GM19240 (cell line): Measurements from ENCODE around the gene WDSUB1.

ENCODE experiments used
- DNase-seq: peaks from one replicate; pipeline ENCODE4 v3.0.0; 2011; ENCODE audit warnings: low spot score; ENCODE audit not compliant: insufficient read length

Gene WDSUB1

GRCh38 chr2:159199236-159199635, 87.3 kb downstream of the WDSUB1 start:
- no peak for DNase-seq

DNA sequence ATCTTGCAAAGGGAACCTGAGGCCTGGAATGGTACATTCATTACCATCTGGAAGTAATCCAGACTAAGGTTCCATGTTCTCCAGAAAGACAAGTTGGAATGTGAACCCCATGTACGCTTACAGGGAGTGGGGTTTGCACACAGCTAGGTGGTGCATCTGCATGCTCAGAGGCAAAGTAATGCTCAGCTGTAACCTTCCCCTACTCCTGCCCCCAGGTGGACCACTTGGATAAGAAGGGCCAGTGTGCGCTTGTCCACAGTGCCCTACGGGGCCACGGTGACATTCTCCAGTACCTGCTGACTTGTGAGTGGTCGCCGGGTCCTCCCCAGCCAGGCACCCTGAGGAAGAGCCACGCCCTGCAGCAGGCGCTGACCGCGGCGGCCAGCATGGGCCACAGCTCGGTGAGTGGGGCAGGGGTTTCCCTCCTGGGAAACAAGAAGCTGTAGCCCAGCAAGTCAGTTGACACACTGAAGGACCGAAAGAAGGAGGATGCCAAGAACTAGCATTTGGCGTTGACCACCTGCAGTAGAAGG, 90.0 kb downstream of the WDSUB1 start:
- DNase-seq = no peak

GRCh38 chr2:159195697-159196096, 90.8 kb downstream of the WDSUB1 start:
- DNase-seq = no peak

DNA sequence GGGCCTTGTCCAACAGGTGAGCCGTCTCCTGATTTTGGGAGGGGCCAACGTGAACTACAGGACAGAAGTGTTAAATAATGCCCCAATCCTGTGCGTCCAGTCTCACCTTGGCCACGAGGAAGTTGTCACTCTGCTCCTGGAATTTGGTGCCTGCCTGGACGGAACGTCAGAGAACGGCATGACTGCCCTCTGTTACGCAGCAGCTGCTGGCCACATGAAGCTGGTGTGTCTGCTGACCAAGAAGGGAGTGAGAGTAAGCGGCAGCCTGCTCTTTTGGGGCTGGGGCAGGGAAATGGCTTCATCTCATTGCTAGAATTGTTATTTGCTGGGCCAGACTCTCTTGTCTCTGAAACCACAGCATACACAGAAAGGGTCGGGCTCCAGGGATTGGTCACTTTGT, 92.3 kb downstream of the WDSUB1 start:
- DNase-seq = no peak

DNA sequence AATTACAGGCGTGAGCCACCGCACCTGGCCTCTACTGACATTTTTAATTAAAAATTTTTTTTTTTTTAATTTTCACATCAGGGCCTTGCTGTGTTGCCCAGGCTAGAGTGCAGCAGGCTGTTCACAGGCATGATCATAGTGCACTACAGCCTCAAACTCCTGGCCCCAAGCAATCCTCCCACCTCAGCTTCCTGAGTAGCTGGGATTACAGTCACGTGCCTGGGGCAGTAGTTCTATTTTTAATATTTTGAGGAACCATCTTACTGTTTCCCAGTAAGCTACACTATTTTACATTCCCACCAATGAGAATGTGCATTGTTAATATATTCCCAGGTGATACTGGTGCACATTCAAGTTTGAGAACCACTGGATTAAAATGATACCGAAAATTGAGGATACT, 92.7 kb downstream of the WDSUB1 start:
- no peak for DNase-seq

GRCh38 chr2:159192371-159192918, 94.1 kb downstream of the WDSUB1 start:
- no peak for DNase-seq

GRCh38 chr2:159188449-159188848, 98.1 kb downstream of the WDSUB1 start:
- DNase-seq = no peak

GRCh38 chr2:159187106-159187505, 99.4 kb downstream of the WDSUB1 start:
- no peak for DNase-seq

GRCh38 chr2:159186462-159186861, 100.0 kb downstream of the WDSUB1 start:
- peak; percentile 7 for DNase-seq
